ENCODE results near the gene ANKRD39.

DNA sequence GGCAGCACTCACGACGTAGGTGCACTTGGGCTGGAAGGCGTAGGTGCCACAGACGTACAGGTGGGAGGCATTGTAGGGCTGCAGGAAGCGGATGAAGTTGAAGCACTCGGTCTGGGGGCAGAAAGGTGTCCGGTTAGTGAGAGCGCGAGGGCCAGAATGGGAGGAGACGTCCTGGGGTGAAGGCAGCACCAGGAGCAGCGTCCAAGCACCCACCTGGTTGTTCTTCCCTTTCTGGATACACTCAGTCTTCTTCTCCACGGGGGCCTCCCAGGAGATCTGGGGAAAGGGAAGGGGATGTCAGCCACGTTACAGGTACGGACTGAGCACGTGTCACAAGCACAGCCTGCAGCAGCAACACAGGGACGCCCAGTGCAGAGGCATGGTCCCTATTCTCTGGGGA lies 7.8 kb upstream of the ANKRD39 start:
- TF ChIP-seq SRF (CRISPR knock-in tag; IDR thresholded peaks at IDR 0.05) (no peak), JUN (IDR thresholded peaks at IDR 0.05; ENCODE audit: borderline replicate concordance, low read depth, low read length) (no peak), JUN (CRISPR knock-in tag; IDR thresholded peaks at IDR 0.05; ENCODE audit: borderline replicate concordance) (no peak), MED1 (CRISPR knock-in tag; IDR thresholded peaks at IDR 0.05; ENCODE audit: borderline replicate concordance) (no peak), L3MBTL2 (IDR thresholded peaks at IDR 0.05) (no peak), ZNF239 (CRISPR knock-in tag; IDR thresholded peaks at IDR 0.05) (no peak), ESRRA (IDR thresholded peaks at IDR 0.05; ENCODE audit: borderline replicate concordance, low read depth) (no peak)
- TF ChIP-seq, protein P1, sequence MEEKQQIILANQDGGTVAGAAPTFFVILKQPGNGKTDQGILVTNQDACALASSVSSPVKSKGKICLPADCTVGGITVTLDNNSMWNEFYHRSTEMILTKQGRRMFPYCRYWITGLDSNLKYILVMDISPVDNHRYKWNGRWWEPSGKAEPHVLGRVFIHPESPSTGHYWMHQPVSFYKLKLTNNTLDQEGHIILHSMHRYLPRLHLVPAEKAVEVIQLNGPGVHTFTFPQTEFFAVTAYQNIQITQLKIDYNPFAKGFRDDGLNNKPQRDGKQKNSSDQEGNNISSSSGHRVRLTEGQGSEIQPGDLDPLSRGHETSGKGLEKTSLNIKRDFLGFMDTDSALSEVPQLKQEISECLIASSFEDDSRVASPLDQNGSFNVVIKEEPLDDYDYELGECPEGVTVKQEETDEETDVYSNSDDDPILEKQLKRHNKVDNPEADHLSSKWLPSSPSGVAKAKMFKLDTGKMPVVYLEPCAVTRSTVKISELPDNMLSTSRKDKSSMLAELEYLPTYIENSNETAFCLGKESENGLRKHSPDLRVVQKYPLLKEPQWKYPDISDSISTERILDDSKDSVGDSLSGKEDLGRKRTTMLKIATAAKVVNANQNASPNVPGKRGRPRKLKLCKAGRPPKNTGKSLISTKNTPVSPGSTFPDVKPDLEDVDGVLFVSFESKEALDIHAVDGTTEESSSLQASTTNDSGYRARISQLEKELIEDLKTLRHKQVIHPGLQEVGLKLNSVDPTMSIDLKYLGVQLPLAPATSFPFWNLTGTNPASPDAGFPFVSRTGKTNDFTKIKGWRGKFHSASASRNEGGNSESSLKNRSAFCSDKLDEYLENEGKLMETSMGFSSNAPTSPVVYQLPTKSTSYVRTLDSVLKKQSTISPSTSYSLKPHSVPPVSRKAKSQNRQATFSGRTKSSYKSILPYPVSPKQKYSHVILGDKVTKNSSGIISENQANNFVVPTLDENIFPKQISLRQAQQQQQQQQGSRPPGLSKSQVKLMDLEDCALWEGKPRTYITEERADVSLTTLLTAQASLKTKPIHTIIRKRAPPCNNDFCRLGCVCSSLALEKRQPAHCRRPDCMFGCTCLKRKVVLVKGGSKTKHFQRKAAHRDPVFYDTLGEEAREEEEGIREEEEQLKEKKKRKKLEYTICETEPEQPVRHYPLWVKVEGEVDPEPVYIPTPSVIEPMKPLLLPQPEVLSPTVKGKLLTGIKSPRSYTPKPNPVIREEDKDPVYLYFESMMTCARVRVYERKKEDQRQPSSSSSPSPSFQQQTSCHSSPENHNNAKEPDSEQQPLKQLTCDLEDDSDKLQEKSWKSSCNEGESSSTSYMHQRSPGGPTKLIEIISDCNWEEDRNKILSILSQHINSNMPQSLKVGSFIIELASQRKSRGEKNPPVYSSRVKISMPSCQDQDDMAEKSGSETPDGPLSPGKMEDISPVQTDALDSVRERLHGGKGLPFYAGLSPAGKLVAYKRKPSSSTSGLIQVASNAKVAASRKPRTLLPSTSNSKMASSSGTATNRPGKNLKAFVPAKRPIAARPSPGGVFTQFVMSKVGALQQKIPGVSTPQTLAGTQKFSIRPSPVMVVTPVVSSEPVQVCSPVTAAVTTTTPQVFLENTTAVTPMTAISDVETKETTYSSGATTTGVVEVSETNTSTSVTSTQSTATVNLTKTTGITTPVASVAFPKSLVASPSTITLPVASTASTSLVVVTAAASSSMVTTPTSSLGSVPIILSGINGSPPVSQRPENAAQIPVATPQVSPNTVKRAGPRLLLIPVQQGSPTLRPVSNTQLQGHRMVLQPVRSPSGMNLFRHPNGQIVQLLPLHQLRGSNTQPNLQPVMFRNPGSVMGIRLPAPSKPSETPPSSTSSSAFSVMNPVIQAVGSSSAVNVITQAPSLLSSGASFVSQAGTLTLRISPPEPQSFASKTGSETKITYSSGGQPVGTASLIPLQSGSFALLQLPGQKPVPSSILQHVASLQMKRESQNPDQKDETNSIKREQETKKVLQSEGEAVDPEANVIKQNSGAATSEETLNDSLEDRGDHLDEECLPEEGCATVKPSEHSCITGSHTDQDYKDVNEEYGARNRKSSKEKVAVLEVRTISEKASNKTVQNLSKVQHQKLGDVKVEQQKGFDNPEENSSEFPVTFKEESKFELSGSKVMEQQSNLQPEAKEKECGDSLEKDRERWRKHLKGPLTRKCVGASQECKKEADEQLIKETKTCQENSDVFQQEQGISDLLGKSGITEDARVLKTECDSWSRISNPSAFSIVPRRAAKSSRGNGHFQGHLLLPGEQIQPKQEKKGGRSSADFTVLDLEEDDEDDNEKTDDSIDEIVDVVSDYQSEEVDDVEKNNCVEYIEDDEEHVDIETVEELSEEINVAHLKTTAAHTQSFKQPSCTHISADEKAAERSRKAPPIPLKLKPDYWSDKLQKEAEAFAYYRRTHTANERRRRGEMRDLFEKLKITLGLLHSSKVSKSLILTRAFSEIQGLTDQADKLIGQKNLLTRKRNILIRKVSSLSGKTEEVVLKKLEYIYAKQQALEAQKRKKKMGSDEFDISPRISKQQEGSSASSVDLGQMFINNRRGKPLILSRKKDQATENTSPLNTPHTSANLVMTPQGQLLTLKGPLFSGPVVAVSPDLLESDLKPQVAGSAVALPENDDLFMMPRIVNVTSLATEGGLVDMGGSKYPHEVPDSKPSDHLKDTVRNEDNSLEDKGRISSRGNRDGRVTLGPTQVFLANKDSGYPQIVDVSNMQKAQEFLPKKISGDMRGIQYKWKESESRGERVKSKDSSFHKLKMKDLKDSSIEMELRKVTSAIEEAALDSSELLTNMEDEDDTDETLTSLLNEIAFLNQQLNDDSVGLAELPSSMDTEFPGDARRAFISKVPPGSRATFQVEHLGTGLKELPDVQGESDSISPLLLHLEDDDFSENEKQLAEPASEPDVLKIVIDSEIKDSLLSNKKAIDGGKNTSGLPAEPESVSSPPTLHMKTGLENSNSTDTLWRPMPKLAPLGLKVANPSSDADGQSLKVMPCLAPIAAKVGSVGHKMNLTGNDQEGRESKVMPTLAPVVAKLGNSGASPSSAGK (IDR thresholded peaks at IDR 0.05) = no peak
- TF ChIP-seq, protein P2, sequence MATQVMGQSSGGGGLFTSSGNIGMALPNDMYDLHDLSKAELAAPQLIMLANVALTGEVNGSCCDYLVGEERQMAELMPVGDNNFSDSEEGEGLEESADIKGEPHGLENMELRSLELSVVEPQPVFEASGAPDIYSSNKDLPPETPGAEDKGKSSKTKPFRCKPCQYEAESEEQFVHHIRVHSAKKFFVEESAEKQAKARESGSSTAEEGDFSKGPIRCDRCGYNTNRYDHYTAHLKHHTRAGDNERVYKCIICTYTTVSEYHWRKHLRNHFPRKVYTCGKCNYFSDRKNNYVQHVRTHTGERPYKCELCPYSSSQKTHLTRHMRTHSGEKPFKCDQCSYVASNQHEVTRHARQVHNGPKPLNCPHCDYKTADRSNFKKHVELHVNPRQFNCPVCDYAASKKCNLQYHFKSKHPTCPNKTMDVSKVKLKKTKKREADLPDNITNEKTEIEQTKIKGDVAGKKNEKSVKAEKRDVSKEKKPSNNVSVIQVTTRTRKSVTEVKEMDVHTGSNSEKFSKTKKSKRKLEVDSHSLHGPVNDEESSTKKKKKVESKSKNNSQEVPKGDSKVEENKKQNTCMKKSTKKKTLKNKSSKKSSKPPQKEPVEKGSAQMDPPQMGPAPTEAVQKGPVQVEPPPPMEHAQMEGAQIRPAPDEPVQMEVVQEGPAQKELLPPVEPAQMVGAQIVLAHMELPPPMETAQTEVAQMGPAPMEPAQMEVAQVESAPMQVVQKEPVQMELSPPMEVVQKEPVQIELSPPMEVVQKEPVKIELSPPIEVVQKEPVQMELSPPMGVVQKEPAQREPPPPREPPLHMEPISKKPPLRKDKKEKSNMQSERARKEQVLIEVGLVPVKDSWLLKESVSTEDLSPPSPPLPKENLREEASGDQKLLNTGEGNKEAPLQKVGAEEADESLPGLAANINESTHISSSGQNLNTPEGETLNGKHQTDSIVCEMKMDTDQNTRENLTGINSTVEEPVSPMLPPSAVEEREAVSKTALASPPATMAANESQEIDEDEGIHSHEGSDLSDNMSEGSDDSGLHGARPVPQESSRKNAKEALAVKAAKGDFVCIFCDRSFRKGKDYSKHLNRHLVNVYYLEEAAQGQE (IDR thresholded peaks at IDR 0.05; ENCODE audit: borderline replicate concordance) = no peak
- TF ChIP-seq, protein P2 (CRISPR knock-in tag; IDR thresholded peaks at IDR 0.05; ENCODE audit: low read depth) = no peak
- TF ChIP-seq, protein P3, sequence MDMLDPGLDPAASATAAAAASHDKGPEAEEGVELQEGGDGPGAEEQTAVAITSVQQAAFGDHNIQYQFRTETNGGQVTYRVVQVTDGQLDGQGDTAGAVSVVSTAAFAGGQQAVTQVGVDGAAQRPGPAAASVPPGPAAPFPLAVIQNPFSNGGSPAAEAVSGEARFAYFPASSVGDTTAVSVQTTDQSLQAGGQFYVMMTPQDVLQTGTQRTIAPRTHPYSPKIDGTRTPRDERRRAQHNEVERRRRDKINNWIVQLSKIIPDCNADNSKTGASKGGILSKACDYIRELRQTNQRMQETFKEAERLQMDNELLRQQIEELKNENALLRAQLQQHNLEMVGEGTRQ (CRISPR knock-in tag; IDR thresholded peaks at IDR 0.05) = no peak
- TF ChIP-seq, protein P4, sequence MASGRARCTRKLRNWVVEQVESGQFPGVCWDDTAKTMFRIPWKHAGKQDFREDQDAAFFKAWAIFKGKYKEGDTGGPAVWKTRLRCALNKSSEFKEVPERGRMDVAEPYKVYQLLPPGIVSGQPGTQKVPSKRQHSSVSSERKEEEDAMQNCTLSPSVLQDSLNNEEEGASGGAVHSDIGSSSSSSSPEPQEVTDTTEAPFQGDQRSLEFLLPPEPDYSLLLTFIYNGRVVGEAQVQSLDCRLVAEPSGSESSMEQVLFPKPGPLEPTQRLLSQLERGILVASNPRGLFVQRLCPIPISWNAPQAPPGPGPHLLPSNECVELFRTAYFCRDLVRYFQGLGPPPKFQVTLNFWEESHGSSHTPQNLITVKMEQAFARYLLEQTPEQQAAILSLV (tag; IDR thresholded peaks at IDR 0.05) = no peak

Data from K562 (cell line).